A673 (cell line): ENCODE measurements around the gene MEF2A.

Source experiments
- CTCF ChIP-seq: fragments of 300-800, 200-600 bp; sonication (generic); conservative IDR thresholded peaks from 2 replicates; pipeline ENCODE4 v1.5.1; 2017; ENCODE audit warnings: low read depth, mild to moderate bottlenecking, antibody characterized with exemption, low read length, moderate library complexity, mixed read lengths
- EZH2 ChIP-seq: fragments of 200-600 bp; sonication (generic); IDR thresholded peaks from 2 replicates; pipeline ENCODE4 v1.6.1; 2017; ENCODE audit warnings: borderline replicate concordance, low read depth, mild to moderate bottlenecking, mixed read lengths, antibody characterized with exemption, low read length; ENCODE audit not compliant: poor library complexity, severe bottlenecking

- no peak for TF ChIP-seq CTCF
- no peak for TF ChIP-seq EZH2
Measured at GRCh38 chr15:99635794-99636193, 70.0 kb downstream of the MEF2A start.
